Transverse colon (tissue), 4 donors: ENCODE results near the gene SDK1. TPM values are rescaled to one million over a fixed set of nuclear protein-coding genes. Genes with fewer than 3 reads are reported as not detected.

Experiments used
- DNase-seq: peaks from one replicate; pipeline ENCODE4 v3.0.0-alpha.2; 2019
- H3K27ac ChIP-seq, 4 donors: fragments of 200-600 bp; sonication (generic); 2 replicates each; pipeline ENCODE4 v1.5.1; 2016 to 2018; ENCODE audit warnings: inconsistent platforms in 4 of 4
- H3K27me3 ChIP-seq: fragments of 200-600 bp; sonication (generic); 2 replicates; pipeline ENCODE4 v1.5.1; 2017; ENCODE audit warnings: inconsistent platforms
- H3K36me3 ChIP-seq, 4 donors: fragments of 200-600 bp; sonication (generic); 2 replicates each; pipeline ENCODE4 v1.5.1; 2017 to 2019; ENCODE audit warnings: inconsistent platforms in 4 of 4
- H3K4me1 ChIP-seq, 4 donors: fragments of 200-600 bp; sonication (generic); 2 replicates each; pipeline ENCODE4 v1.5.1; 2017 to 2020; ENCODE audit warnings: inconsistent platforms in 4 of 4
- H3K4me3 ChIP-seq, 4 donors: fragments of 200-600 bp; sonication (generic); 1 replicate in 1 of 4; 2 replicates in 3 of 4; pipeline versions ENCODE4 v1.5.1 to v1.6.1; 2017 to 2019; ENCODE audit warnings: inconsistent platforms in 4 of 4
- H3K9me3 ChIP-seq, 2 donors: fragments of 200-600 bp; sonication (generic); 2 replicates each; pipeline ENCODE4 v1.5.1; 2017 to 2019; ENCODE audit warnings: inconsistent platforms in 2 of 2
- EP300 ChIP-seq: sonication (generic); formaldehyde crosslinking; IDR thresholded peaks from one replicate; pipeline ENCODE4 v1.6.1; 2017; ENCODE audit warnings: antibody characterized with exemption, low read depth
- POLR2A ChIP-seq: fragments of 450-650 bp; IDR thresholded peaks from one replicate; pipeline ENCODE4 v1.6.1; 2016; ENCODE audit warnings: antibody characterized with exemption, mild to moderate bottlenecking, moderate library complexity
- POLR2AphosphoS5 ChIP-seq, 3 donors: sonication (generic); formaldehyde crosslinking; IDR thresholded peaks; one replicate each; pipeline ENCODE4 v1.6.1; 2016; ENCODE audit warnings: antibody characterized with exemption in 3 of 3
- WGBS, 2 donors: methylation state at CpG; one replicate each; pipeline ENCODE4 v1.1.5; 2018; ENCODE audit warnings: low coverage in 1 of 2; 5-methylcytosine and 5-hydroxymethylcytosine counted together
- in situ Hi-C, 4 donors: fragments of 200-750 bp; cut with MboI; loops; one replicate each; pipeline versions ENCODE4 v1.15.0 to v1.15.1; 2017; ENCODE audit warnings: low sequenced_read_pairs in 3 of 4, low pct_ligation_motif_present in 1 of 4, low pct_unique_long_range_greater_than_20kb in 1 of 4
- intact Hi-C: fragments of 100-400 bp; cut with DNase I; formaldehyde crosslinking; loops from one replicate; pipeline ENCODE4 v1.15.1; 2023; ENCODE audit warnings: low total_unique reads
- total RNA-seq, 4 donors: library from RNA; depleted of rRNA; stranded (reverse); fragments of >200 nt; gene quantifications; one replicate each; pipeline ENCODE4 v1.1.0, GENCODE V29; 2016
- TF ChIP-seq, protein P1 (sequence below), 5 experiments: fragments of 200-600 bp in 3 of 5; fragments of 450-650 bp in 2 of 5; sonication (generic) in 3 of 5; IDR thresholded peaks; 1 replicate in 2 of 5; 2 replicates in 3 of 5; pipeline ENCODE4 v1.5.1; 2016 to 2017; ENCODE audit warnings: antibody characterized with exemption in 5 of 5, inconsistent platforms in 3 of 5, mild to moderate bottlenecking in 2 of 5, moderate library complexity in 1 of 5

Gene SDK1
- total RNA-seq, 4 donors from 2014 or later, result 4.0 to 8.6 (median 5.4) TPM

- WGBS, 2 donors, result 96% methylated on average over 3 of the region's 3 CpGs; no CpG with 5 or more reads in 1 of the 2 donors
- H3K9me3 ChIP-seq, result no peaks in the 10 kb centered on the region
- no peak for DNase-seq
- in situ Hi-C loops, result no loop called here
- H3K4me3 ChIP-seq, result no peak overlapping the region
- intact Hi-C loops, result no loop called here
- H3K4me1 ChIP-seq, result no peaks in the 10 kb centered on the region
- TF ChIP-seq, protein P1, sequence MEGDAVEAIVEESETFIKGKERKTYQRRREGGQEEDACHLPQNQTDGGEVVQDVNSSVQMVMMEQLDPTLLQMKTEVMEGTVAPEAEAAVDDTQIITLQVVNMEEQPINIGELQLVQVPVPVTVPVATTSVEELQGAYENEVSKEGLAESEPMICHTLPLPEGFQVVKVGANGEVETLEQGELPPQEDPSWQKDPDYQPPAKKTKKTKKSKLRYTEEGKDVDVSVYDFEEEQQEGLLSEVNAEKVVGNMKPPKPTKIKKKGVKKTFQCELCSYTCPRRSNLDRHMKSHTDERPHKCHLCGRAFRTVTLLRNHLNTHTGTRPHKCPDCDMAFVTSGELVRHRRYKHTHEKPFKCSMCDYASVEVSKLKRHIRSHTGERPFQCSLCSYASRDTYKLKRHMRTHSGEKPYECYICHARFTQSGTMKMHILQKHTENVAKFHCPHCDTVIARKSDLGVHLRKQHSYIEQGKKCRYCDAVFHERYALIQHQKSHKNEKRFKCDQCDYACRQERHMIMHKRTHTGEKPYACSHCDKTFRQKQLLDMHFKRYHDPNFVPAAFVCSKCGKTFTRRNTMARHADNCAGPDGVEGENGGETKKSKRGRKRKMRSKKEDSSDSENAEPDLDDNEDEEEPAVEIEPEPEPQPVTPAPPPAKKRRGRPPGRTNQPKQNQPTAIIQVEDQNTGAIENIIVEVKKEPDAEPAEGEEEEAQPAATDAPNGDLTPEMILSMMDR (IDR thresholded peaks at IDR 0.05), result no peak
- no peak for TF ChIP-seq EP300
- no peak for TF ChIP-seq POLR2A
- no peak for TF ChIP-seq POLR2AphosphoS5 (IDR thresholded peaks at IDR 0.05)
- no peak overlapping the region for H3K27ac ChIP-seq
- no peaks in the 10 kb centered on the region for H3K36me3 ChIP-seq
- no peaks in the 10 kb centered on the region for H3K27me3 ChIP-seq
Observed at GRCh38 chr7:4274286-4274685, 973.2 kb downstream of the SDK1 start.

DNA sequence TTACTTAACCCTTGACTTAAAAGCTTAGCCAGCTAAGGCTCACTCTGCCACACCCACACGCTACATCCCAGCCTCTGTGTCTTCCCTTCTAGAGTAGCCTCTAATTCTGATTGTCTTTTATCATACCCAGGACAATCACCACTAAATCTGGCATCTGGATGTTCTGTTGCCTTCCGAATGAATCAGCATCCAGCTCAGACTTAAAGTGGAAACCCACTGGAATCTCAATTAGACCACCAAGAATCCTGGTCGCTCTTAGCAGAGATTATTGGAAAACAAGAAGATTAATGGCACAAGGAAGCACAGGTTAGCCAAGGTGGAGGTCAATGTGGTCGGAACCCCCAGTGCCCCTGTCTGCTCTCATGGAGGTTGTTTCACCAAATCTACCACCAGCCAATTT is 976.9 kb downstream of the SDK1 start:
- Histone ChIP-seq H3K9me3 (no peaks in the 10 kb centered on the region), H3K36me3 (no peaks in the 10 kb centered on the region), H3K27me3 (no peaks in the 10 kb centered on the region), H3K4me3 (no peak overlapping the region), H3K4me1 (no peaks in the 10 kb centered on the region), H3K27ac (no peak overlapping the region)
- intact Hi-C loops (loop anchor here (5.0 kb wide), 1 partner anchor 1056 kb away; no protein-coding TSS in a partner anchor), in situ Hi-C loops (no loop called here)
- TF ChIP-seq EP300 (no peak), POLR2A (no peak)
- TF ChIP-seq, protein P1 (IDR thresholded peaks at IDR 0.05), result no peak
- DNase-seq, result no peak
- 77 to 83% methylated on average over 2 to 4 of the region's 4 CpGs for WGBS, 2 donors

GRCh38 chr7:4279216-4279615 is 978.2 kb downstream of the SDK1 start:
- no peak for DNase-seq
- WGBS, 2 donors, result 79 to 81% methylated on average over 3 of the region's 3 CpGs
- in situ Hi-C loops, result no loop called here

GRCh38 chr7:4281231-4281993 is 980.4 kb downstream of the SDK1 start:
- Histone ChIP-seq H3K4me3 (no peak overlapping the region), H3K9me3 (no peaks in the 10 kb centered on the region), H3K27ac (no peak overlapping the region), H3K27me3 (no peaks in the 10 kb centered on the region), H3K4me1 (no peaks in the 10 kb centered on the region), H3K36me3 (no peaks in the 10 kb centered on the region)
- intact Hi-C loops, result no loop called here
- WGBS, 2 donors, result 76 to 89% methylated on average over 2 to 9 of the region's 9 CpGs
- TF ChIP-seq POLR2A, result no peak
- no peak for TF ChIP-seq POLR2AphosphoS5 (IDR thresholded peaks at IDR 0.05)
- no peak for TF ChIP-seq EP300
- TF ChIP-seq, protein P1 (IDR thresholded peaks at IDR 0.05), result no peak
- DNase-seq, result no peak
- in situ Hi-C loops, result no loop called here

More at GRCh38 chr7:4279216-4279615, 978.2 kb downstream of the SDK1 start:
- Histone ChIP-seq H3K4me1 (no peaks in the 10 kb centered on the region), H3K27ac (no peak overlapping the region), H3K9me3 (no peaks in the 10 kb centered on the region), H3K4me3 (no peak overlapping the region), H3K36me3 (no peaks in the 10 kb centered on the region), H3K27me3 (no peaks in the 10 kb centered on the region)
- intact Hi-C loops, result loop anchor here (5.0 kb wide), 1 partner anchor 1057 kb away; no protein-coding TSS in a partner anchor
- no peak for TF ChIP-seq POLR2AphosphoS5 (IDR thresholded peaks at IDR 0.05)
- no peak for TF ChIP-seq EP300
- TF ChIP-seq, protein P1 (IDR thresholded peaks at IDR 0.05), result no peak
- no peak for TF ChIP-seq POLR2A
